Measurements from ENCODE around the gene PHACTR1.

DNA sequence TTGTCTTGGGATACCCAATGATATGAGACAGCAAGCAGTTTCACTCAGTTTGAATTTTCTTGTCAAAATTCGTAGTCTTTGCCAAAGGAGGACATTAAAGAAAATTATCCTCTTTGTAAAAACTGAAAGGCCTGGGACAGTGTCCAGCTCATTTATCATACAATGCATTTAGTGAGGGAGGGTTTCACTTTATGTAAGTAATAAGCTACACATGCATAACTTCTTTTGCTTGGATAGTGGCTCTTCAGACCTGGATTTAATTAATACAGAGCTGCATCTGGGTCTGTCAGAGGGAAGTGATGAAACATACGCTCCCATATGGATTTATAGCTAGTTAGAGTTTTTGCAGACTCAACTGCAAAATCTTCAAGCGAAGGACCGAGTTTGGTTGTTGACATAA is 175.6 kb downstream of the PHACTR1 start:
- TF ChIP-seq TEAD4 (IDR thresholded peaks at IDR 0.05; ENCODE audit: low read length): no peak
- no peak for TF ChIP-seq TEAD4 (CRISPR knock-in tag; IDR thresholded peaks at IDR 0.05; ENCODE audit: borderline replicate concordance)
- no peak for TF ChIP-seq EZH2 (IDR thresholded peaks at IDR 0.05; ENCODE audit: borderline replicate concordance, low read depth, low read length)
- TF ChIP-seq ZNF121 (CRISPR knock-in tag; conservative IDR thresholded peaks at IDR 0.05): no peak
- TF ChIP-seq KLF1 (tag; IDR thresholded peaks at IDR 0.05): no peak
- TF ChIP-seq, protein P1, sequence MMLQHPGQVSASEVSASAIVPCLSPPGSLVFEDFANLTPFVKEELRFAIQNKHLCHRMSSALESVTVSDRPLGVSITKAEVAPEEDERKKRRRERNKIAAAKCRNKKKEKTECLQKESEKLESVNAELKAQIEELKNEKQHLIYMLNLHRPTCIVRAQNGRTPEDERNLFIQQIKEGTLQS (IDR thresholded peaks at IDR 0.05): no peak
- TF ChIP-seq, protein P1 (CRISPR knock-in tag; conservative IDR thresholded peaks at IDR 0.05): no peak
- TF ChIP-seq, protein P2, sequence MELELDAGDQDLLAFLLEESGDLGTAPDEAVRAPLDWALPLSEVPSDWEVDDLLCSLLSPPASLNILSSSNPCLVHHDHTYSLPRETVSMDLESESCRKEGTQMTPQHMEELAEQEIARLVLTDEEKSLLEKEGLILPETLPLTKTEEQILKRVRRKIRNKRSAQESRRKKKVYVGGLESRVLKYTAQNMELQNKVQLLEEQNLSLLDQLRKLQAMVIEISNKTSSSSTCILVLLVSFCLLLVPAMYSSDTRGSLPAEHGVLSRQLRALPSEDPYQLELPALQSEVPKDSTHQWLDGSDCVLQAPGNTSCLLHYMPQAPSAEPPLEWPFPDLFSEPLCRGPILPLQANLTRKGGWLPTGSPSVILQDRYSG (tag; conservative IDR thresholded peaks at IDR 0.05; ENCODE audit: low read depth): no peak
